Activated CD4-positive, CD25-positive, alpha-beta regulatory T cell treated with anti-CD3 and anti-CD28 coated beads, Interleukin-2, amount 50 U/mL, for 24 hours (primary cell): ENCODE results near the gene DGKG.

Experiments used
- ATAC-seq, 2 donors: fragments of 150-1000 bp; cut with Tn5 transposase; one replicate each; pipeline ENCODE4 v1.10.0; 2021; ENCODE audit warnings: mild to moderate bottlenecking in 1 of 2, moderate library complexity in 1 of 2

Gene DGKG

GRCh38 chr3:186268616-186269448 is 93.2 kb downstream of the DGKG start:
- ATAC-seq = no peak

DNA sequence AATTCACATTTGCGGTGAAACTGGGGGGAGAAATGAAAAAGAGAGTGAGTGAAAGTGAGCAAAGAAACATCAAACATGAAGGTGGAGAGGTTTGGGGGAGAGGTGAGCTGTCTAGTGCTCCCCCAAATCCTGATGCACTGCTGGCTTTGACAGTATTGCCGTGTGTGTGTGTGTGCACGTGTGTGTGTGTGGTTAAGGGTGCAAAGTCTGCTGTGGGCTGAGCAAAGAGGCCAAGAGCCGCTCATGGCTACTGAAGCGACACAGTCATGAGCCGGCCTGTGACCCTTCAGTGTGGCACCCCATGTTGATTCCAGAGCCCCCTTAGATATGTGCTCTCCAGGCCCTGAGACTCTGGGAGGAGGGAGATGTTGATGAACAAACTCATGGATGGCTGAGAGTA is 94.3 kb downstream of the DGKG start:
- ATAC-seq = no peak

DNA sequence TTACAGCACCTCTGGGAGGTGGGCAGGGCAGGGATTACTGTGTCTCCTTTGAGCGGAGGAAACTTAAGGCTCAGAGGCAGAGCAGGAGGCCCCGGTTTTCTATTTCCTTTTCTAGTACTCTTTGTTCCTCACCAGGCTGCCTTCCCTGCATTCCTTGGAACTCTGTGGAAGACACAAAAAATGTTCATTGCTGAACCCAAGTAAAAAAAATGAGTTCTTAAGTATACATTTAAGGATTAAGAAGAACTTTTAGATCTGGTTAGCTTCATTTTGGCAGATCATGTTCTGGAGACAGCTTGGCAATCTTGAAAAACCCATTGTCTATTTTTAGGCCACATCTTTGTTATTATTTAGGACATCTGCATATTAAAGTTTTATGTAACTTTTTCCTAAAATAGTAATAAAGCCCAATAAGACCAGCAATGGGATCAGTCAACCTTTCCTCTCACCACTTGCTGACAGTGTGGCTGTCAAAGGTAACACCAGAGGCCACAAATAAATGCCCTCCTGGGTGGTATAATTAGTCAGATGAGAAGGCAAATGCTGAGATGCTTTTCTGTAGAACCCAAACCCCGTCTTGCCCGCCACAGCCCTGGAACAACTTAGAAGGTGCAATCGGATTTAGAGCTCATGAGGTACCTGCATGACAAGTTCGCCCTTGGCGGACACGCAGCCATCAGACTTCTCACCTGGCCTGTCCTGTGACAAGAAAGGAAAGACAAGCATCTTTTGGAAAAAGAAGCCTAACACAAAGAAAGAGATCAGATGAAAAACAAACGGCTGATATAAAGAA is 97.2 kb downstream of the DGKG start:
- no peak for ATAC-seq

DNA sequence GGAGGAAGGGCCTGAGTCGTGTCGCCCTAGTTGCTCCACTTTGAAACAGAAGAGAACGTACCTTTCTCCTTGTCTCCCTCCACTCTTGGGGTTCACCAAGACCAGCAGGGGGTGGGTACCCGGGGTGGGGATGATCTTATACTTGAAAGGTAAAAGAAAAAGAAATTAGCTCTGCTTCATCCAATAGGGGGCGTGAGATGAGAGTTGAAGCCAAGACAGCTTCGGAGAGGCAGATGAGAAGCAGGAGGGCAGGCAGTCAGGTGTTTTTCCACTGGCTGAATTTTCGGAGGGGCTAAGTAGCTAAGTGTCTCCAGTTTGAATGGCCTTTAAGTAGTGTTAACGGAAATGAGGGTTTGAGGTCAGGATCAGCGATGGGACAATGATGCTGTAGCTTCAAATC is 100.4 kb downstream of the DGKG start:
- ATAC-seq = no peak

GRCh38 chr3:186260726-186261125 is 101.3 kb downstream of the DGKG start:
- ATAC-seq = no peak

- peak; percentile 89 to 92 for ATAC-seq
Measured at GRCh38 chr3:186259612-186260383, 102.2 kb downstream of the DGKG start.

- no peak for ATAC-seq
Measured at GRCh38 chr3:186258968-186259367, 103.1 kb downstream of the DGKG start.

DNA sequence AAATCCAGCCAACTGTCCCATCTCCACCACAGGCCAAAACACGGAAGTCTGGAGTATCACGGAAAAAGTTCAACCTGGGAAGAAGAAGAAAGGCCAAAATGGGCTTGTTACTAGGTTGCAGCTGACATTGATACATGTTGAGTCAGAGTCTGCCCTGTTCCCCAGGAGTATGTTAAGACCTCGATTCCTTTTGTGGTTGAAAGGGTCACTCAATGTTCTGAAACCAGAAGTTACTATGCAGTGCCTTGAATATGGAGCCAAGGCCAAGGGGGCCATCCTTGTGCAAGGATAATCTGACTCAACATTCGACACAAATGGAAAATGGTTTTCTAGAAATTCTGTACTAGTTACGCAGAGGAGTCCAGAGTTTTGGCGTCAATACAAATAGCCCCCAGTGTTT is 104.2 kb downstream of the DGKG start:
- ATAC-seq = no peak

DNA sequence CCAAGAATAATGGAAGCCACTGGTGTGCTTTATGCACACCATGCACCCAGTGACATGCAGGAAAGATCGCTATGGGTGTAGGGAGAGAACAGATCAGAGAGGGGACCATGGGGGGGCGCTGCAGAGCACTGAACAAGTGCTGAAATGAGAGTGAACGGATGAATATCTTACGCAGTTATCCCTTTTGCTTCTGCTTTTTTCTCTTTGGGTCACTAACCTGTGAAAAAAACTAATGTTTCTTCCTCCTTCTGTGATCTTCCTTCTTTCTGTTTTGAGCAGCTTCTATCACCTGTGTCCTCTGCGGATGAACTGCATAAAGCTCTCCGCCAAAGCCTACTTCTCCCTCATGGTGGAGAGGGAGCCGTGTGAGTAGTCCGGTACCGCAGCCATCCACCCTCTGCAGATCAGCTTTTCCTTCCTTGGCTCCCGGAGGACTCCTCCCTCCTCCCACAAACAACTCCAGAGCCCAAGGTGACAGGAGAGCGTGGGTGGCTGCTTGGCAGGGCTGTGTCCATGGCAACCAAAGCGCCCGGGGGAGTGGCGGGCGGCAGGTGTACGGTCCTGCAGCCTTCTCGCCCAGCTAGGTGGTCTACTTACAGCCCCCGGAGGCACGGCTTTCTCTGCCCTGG is 106.2 kb downstream of the DGKG start:
- ATAC-seq = no peak

- peak; percentile 8 to 29 for ATAC-seq
Measured at GRCh38 chr3:186254676-186255650, 107.1 kb downstream of the DGKG start.

- ATAC-seq = no peak
Measured at GRCh38 chr3:186251948-186252619, 110.0 kb downstream of the DGKG start.

- ATAC-seq = no peak
Measured at GRCh38 chr3:186248850-186249249, 113.2 kb downstream of the DGKG start.

DNA sequence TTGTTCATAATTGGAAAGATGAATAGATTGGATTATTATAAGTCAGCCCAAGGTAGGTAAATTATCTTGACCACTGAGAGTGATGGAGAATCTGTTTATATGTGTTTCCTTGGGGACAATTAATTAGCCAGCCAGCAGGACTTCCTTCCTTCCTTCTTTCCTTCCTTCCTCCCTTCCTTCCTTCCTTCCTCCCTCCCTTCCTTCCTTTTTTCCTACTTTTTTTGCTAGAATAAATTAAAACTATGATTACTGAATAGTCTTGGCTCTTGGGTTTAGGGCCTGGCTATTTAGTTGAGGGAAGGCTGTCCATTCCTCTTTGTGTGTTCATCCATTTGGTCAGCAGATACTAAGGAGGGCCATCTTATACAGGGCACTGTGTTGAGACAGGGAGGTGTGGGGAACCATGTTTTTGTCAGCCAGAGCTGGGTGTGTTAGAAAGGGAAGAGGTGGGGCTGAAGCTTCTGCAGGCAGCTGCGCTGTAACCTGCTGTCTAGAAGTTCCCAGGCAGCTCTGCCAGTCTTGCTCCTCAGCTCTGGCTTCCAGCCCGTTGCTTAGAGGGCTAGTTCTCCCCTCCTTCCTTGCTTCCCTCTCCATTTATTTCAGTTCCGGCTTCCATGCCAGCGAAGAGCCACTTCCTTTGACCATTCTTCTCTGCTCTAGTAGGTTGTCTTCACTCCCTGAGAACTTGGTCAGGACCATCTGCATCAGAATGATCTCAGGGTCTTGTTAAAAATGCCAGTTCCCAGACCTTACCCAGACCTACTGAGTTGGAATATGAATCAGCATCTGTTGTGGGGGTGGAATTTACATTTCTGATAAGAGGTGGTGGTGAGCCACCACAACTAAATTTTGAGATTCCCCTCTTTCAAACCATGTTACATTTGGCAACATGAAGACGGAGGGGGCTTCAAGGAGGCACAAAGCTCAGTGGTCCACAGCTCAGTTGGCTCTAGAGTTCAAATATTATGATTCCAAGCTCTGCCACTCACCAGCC is 113.9 kb downstream of the DGKG start:
- peak in 1 of 2 donors; percentile 24 for ATAC-seq

- ATAC-seq = no peak
Measured at GRCh38 chr3:186246941-186247340, 115.1 kb downstream of the DGKG start.

GRCh38 chr3:186244016-186244415 is 118.0 kb downstream of the DGKG start:
- ATAC-seq = no peak

DNA sequence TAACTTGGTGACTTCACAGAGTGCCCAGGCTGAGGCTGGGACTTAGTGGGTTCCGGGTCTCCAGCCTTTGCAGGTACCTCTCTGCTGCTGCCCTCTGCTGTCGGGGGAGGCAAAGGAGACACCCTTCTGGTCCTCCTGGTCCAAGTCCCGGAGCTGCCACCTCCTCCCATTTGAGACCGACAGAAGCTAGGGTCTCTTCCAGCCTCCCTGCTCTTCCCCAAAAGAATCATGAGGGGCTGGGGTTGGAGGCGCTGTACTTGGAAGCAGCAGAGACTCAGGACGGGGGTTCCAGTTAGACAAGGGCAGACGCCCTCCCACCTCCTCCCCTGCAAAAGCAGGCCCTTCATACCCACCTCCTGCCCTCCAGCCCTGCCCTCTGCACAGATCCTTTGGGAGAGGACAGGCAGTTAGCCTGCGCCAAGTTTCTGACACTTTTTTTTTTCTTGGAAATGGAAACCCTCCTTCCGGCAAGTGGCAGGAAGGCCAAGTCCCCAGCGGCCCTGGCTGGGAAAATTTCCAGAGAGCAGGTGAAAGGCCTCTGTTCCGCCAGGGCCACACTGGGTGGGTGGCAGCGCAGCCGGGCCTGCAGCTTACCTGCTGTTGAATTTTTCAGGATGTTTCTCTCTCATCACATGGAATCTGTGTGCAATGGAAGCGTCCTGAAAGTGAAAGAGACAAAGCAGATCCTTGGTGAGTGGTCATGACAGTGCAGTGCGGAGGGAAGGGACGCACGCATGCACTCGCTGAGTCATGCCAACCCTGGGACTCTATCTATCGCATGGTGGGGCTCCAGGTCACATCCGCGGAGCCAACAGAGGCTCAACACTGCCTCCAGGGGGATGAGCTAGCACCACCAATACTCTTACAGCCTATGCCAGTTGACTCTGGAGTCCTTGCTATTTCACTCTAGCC is 119.9 kb downstream of the DGKG start:
- ATAC-seq = peak; percentile 97 to 98

DNA sequence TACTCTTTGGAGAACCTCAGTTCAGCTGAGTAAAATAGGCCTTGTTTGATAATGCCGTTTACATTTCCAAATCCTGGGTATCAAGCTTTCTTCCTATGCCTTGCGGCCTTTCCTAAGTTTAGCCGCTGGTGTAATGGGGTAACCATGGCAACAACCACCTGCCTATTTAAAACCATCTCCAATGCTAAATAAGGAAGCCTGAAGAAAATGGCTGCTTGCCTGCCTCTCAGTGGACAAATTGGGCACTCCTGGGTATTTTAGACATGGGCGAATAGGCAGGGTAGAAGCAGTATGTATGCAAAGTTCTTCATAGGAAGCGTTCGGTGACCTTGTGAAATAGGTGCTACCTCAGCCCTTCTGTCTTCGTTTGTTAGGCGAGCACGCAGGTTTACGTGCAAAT is 122.7 kb downstream of the DGKG start:
- no peak for ATAC-seq

- no peak for ATAC-seq
Measured at GRCh38 chr3:186237915-186238314, 124.1 kb downstream of the DGKG start.
